Stimulated activated CD4-positive, alpha-beta T cell treated with anti-CD3 and anti-CD28 coated beads, Interleukin-15, amount 100 ng/mL, for 48 hours (primary cell): ENCODE measurements around the gene ZNF182.
"Not testable (repeated sequence)": the region's sequence is repeated elsewhere in the genome, so short reads cannot be mapped to it uniquely, and the experiment has no call there.

Source experiments
- DNase-seq, 2 donors: peaks; one replicate each; pipeline ENCODE4 v3.0.0-alpha.2; 2020; ENCODE audit warnings: low read depth in 2 of 2

ZNF182 gene

DNA sequence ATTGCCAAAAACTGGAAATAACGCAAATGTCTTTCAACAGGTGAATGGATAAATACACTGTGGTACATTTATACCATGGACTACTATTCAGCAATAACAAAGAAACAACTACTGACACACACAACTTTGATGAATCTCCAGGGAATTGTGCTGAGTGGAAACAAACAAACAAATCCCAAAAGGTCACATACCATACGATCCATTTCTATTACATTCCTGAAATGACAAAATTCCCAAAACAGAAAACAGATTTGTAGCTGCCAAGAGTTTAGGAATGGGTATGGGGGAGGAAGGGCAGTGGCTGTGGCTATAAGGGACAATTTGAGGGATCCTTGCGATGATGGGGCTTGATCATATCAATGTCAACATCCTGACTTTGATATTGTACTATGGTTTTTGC, 2.5 kb downstream of the ZNF182 start:
- no peak for DNase-seq

DNA sequence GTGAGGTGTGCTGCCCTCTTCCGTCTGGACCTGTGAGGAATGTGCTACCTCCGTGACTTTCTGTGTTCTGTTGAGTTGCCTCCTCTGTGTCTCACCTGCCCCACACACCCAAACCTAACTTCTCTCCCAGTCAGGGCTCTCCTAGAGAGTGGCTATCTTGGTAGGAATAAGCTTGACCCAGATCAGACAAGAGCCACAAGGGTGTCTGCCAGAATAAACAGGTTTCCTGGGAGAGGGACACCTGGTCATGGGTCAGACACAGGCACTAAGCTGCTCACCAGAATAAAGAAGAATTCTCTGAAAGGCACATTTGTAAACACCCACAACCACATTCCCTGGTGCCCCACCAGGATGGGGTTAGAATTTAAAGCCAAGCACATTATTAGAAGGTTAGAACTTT, 11.1 kb downstream of the ZNF182 start:
- no peak for DNase-seq

DNA sequence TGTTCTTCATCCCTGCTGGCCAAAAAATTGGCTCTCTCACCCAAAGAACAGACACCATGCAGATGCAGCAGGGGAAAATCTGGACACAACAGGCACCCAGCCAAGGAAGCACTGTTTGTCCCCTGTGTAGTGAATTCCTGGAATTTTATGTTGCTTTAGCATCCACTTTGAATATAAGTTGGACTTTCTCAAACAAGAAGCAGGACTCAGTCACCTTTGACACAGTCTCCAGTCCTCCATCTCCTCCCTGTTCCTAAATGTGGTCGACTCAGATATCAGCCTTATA, 11.8 kb downstream of the ZNF182 start:
- no peak for DNase-seq

DNA sequence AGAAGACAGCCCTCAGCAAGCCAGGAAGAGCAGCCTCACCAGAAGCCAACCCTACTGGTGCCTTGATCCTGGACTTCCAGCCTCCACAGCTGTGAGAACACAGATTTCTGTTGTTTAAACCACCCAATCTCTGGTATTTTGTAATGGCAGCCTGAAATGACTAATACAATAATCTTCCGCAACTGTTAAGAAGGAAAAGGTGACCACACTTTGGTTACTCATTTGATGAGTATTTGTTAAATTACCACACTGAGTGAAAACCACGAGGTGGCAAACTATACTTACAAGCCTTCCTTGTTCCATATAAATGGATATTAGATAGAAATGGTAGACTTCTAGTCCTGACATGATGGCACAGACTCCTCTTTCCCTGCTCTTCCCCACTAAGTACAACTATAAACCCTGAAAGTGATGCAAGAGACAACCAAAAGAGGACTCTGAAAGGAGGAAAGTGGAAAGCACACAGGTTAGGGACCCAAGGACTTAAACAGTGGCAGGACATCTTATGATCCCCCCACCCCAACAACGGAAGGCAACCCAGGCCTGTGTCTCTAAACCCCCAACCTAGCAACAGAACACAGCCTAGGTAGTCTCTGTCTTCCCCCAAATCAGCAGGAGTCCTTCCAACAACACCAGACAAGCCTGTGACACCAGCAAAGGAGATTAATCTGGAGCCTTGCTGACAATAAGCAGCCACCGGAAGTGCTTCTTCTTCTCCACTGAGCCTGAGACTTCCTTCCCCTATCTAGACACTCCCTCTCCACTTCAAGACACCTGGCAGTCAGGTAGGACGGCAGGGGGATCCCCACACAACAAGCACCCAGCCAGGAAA, 12.3 kb downstream of the ZNF182 start:
- no peak for DNase-seq

DNA sequence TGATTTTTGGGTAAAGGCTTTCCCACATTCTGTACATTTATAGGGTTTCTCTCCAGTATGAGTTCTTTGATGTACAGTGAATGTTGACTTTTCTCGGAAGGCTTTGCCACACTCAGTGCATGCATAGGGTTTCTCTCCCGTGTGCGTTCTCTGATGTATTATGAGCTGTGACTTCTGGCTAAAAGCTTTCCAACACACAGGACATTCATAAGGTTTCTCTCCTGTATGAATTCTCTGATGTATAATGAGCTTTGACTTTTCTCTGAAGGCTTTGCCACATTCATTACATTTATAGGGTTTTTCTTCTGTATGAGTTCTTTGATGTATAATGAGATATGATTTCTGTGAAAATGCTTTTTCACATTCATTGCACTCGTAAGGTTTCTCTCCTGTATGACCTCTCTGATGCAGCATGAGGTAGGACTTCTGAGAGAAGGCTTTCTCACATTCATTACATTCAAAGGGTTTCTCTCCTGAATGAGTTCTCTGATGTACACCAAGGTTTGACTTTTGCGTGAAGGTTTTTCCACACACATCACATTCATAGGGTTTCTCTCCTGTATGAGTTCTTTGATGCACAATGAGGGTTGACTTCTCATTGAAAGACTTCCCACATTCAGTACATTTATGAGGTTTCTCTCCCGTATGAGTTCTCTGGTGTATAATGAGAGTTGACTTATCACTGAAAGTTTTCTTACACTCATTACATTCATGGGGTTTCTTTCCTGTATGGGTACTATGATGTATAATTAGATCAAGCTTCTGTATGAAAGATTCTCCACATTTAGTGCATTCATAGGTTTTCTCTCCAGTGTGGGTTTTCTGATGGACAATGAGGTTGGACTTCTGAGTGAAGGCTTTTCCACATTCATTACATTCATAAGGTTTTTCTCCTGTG, 27.3 kb downstream of the ZNF182 start:
- no peak for DNase-seq

DNA sequence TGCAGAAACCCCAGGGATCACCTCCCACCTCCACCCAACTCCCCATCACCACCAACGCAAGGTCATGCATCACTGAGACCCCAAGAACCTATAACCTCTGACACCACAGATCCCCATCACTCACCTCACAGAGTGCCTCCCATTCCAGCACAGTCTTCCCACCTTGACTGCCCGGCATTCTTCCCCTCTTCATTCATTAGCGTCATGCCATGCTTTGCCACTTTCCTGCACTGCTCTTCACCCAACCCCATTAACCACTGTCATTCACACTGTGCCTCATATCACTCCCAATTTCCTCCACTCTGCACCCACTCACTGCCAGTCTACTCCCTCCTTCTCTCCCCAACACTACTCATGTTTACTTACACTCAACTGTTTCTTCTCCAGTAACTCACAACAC, 30.6 kb downstream of the ZNF182 start:
- no peak for DNase-seq

DNA sequence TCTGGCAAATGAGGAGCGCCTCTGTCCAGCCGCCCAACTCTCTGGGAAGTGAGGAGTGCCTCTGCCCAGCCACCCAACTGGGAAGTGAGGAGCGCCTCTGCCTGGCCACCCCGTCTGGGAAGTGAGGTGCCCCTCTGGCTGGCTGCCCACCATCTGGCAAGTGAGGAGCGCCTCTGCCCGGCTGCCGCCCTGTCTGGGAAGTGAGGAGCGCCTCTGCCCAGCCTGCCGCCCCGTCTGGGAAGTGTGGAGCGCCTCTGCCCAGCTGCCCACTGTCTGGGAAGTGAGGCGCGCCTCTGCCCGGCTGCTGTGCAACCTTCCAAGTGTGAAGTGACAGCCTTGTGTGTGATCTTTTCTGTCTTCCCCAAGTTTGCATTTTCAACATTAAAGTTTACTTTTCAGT, 38.3 kb downstream of the ZNF182 start:
- DNase-seq, result not testable (repeated sequence)

DNA sequence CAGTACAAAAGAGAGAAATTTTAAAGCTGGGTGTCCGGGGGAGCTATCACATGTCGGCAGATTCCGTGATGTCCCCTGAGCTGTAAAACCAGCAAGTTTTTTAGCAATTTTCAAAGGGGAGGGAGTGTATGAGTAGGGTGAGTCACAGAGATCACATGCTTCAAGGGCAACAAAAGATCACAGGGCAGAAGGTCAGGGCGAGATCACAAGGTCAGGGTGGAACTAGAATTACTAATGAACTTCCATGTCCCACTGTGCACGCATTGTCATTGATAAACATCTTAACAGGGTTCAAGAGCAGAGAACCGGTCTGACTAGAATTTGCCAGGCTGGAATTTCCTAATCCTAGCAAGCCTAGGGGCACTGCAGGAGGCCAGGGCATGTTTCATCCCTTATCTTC, 42.0 kb downstream of the ZNF182 start:
- not testable (repeated sequence) for DNase-seq

DNA sequence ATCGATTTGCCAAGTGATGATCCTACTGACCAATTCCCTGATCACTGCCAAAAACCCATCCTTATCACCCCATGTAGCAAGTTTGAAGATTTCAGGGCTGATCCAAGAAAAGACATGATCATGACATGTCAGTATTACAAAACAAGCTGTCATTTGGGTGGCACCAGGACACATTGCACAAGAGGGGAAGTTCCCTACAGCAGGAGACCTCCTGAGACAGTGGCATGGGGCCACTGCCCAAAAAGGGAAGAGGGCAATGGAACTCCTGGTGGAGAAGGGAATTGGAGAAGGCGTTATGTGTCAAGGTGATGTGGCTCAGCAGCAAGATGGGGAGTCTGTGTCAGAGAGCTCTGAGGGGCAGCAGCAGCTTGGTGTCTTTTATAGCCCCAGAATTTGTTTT, 43.4 kb downstream of the ZNF182 start:
- no peak for DNase-seq

DNA sequence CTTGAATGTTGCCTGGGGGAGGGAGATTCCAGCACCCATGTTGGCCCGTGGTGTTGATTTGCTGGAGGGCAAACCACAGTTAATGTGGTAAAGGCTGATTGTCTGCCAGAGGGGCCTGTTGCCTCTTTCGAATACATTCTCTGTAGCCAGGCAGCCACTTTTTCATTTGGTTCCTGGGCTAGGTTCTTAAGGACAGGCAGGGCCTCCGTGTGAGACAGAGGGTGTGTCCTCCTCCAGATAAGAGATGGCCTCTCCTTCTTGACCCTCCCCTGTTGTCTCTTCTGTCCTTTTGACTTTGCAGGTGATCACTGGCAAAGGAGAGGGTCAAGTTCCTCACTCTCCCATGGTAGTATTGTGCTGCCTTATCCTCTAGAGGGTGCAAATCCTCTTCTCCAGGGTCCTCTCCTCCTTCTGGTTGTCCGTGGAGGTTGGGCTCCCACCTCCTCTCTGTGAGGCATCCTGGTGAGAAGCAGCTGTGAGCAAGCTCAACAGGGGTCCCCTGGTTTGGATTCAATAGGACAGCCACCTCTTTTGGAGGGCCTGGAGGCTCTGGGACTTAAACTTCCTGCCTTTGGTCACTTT, 44.9 kb downstream of the ZNF182 start:
- DNase-seq, result no peak

DNA sequence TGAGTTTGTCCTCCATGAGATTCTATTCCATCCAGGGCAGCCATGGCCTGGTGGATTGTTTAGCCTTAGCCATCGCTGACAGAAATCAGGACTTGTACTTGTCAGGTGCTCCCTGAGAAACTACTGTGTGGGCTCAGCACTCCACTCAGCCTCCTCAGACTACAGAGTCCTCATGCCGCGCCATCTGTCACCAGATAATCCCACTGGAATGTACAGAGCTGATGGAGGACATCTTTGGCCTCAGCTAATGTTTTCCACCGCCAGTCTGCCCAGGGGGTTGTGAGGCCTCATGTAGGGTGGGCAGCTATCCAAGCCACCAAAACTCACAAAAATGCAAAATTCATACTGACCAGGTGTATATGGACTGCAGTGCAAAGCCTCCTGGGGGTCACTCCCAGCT, 45.6 kb downstream of the ZNF182 start:
- DNase-seq, result not testable (repeated sequence)

DNA sequence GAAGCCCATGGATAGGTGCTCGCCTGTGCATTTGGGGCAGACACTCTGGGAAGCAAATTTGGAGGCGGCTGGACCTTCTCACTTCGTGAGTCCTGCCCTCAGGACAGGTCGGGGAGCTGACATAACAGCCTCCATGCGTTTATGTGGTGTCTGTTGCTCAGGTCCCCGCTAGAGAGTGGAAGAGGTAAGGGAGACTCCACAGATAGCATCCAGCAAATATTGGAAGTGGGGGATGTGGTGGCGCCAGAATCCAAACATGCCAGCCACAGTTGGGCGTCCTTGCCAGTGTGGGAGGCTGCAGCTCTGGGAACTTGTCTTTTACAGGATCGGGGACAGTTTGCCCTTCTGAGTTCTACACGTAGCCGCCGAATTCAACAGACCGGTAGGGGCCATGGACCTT, 47.8 kb downstream of the ZNF182 start:
- DNase-seq, result no peak

DNA sequence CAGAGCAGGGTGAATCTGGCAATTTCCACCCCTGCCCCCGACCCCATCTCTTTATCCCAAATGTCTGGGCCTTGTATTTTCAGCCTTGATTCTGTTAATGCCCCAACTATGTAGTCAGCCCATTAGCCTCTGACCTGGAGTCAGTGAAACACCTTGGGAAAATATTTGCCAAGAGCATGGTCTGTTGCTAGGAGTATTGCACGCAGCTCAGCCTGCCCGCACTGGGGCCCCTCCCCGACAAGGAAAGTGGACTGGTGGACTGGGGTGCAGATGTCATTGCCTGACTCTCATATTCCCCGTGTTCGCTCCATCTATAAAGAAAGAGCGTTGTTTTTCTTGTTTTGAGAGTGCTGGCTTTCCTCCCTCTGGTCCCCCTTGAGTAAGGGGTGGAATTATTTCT, 48.5 kb downstream of the ZNF182 start:
- DNase-seq, result not testable (repeated sequence)

DNA sequence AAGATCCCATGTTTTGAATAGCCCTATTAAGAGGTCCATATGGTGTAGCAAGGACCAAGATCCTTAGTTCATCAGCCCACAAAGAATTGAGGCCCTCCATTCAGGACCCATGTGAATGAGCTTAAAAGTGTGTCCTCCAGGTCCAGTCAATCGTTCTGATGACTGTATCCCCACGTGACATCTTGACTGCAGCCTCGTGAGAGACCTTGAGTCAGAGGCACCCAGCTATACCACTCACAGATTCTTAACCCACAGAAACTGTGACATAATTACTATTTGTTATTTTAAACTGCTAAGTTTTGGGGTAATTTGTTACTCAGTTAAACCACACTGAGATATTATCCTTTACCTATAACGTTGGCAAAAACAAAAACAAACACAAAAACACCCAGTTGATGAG, 62.4 kb downstream of the ZNF182 start:
- DNase-seq, result no peak

DNA sequence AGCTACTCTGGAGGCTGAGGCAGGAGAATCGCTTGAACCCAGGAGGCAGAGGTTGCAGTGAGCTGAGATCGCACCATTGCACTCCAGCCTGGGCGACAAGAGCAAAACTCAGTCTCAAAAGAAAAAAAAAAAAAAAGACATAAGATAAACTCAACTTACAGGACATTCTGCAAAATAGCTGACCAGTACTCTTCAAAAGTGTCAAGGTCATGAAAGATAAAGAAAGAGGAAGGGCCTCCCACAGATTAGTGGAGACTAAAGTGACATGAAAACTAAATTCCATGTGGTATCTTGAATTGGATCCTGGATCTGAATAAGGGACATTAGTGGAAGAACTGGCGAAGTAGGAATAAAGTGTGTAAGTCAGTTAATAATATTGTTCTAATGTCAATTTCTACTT, 63.3 kb downstream of the ZNF182 start:
- no peak for DNase-seq

DNA sequence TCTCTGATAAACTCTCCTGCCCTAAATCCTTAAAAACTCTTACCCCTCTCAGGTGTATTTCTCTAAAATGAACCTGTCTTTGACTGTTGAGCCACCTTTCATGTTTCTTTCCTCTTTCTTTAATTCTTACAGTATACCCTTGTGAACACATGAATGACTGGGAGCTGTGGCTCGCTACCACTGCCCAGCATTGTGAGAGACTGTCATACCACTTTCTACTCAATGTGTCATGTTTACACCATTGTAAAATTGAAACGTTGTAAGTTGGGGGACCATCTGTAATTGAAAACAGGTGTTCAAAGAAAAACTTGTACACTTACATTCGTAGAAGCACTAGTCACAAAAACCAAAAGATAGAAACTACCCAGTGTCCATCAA, 66.9 kb downstream of the ZNF182 start:
- DNase-seq, result no peak

DNA sequence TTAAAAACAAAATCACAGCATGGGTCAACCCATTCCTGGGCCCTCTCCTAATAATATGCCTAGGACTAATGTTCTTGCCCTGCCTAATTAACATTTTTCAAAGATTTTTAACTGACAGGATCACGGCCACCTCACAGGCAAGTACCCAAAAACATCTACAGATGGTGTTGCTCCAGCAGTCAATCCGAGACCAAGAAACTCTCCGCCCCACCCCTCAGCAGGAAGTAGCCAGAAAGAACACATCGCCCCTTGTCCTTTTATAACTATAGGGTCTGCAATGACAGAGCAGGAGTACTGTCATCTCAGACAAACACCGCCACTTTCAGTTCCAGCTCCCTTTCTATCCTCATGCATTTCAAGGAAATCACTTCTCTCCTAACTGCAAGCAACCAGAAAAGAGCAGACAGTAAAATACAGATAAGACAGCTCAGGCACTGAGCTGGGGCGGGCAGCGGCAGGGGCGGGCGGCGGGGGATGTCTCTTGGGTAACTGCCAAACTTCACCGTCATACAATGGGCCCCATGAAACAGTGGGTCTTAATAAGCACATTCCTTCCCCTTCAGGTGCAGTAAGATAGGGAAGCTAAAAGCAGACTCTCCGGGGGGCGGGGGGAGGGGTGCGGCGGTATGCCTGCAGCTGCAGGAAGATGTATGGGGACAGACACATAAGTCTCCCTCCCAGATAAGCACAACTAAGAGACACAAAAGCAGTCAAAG, 67.4 kb downstream of the ZNF182 start:
- no peak for DNase-seq

DNA sequence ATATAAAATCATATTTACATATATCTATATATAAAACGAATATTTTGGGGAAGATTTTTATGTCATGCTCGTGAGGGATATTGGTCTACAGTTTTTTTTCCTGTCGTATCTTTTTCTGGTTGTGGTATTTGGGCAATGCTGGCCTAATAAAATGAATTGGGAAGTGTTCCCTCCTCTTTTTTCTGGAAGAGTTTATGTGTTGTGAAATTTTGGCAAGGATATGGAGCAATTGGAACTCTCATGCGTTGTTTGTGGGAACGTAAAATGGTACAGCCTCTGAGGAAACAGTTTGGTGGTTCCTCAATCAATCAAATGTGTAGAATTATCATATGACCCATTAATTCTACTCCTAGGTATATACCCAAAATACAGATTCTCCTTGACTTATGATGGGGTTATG, 69.8 kb downstream of the ZNF182 start:
- no peak for DNase-seq

DNA sequence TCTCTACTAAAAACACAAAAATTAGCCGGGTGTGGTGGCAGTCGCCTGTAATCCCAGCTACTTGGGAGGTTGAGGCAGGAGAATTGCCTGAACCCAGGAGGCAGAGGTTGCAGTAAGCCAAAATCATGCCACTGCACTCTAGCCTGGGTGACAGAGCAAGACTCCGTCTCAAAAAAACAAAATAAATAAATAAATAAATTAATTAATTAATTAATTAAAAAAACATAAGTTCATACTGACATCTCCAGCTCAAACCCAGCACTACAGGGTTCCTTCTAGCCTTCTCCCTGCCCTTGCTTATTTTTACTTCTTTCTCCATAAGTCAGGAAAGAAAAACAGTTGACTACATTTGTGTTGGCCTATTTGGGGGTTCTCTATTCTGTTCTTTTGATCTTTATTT, 71.8 kb downstream of the ZNF182 start:
- not testable (repeated sequence) for DNase-seq

DNA sequence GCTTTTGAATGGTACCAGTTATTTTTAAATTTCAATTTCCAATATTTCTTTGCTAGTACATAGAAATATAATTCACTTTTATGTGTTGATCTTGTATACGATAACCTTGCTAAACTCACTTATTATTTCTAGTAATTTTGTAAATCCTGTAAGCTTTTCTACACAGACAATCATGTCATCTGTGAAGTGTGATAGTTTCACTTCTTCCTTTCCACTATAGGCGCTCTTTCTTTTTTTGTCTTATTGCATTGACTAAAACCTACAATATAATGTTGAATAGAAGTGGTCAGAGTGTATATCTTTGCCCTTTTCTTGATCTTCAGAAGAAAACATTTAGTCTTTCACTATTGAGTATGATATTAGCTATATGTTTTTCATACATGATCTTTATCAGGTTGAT, 76.6 kb downstream of the ZNF182 start:
- no peak for DNase-seq
